GM12878 (cell line): ENCODE measurements around the gene CFAP70. TPM values are rescaled to one million over a fixed set of nuclear protein-coding genes. Genes with fewer than 3 reads are reported as not detected.

Source experiments
- ATAC-seq: fragments of 200-7000 bp; cut with Tn5 transposase; 3 replicates; pipeline ENCODE4 v1.9.1; 2020; ENCODE audit warnings: mild to moderate bottlenecking, moderate library complexity
- BruUV-seq: library from RNA; stranded (reverse); fragments of 400-500 nt; replicated peaks from 2 replicates; lab custom pipeline; 2021; lab: Mats Ljungman, UMichigan
- CTCF ChIA-PET: fragments of 300-600 bp; sonication (Branson Sonifier 250); formaldehyde crosslinking; extraction: SDS; loops from one replicate; lab custom pipeline; 2021; ENCODE audit warnings: inconsistent platforms; lab: Yijun Ruan, JAX
- POLR2A ChIA-PET: fragments of 350-600 bp; formaldehyde crosslinking; extraction: SDS; loops from one replicate; lab custom pipeline; 2021; ENCODE audit warnings: inconsistent platforms; lab: Charles Lee
- RAD21 ChIA-PET: fragments of 300-600 bp; sonication (Branson Sonifier 250); formaldehyde crosslinking; loops from one replicate; lab custom pipeline; 2023; ENCODE audit warnings: antibody characterized with exemption; ENCODE audit not compliant: unreplicated experiment; lab: Charles Lee
- SMC1A ChIA-PET: fragments of 300-600 bp; sonication (Branson Sonifier 250); formaldehyde crosslinking; loops from one replicate; lab custom pipeline; 2023; ENCODE audit not compliant: unreplicated experiment, uncharacterized antibody; lab: Charles Lee
- DNase-seq: peaks from one replicate; pipeline ENCODE4 v3.0.0-alpha.2; 2011; ENCODE audit warnings: low read depth, low spot score
- FAIRE-seq: peaks from 3 replicates; lab custom pipeline; 2011; peaks lifted over from hg19 to GRCh38; lab: Jason Lieb, UNC
- H2AFZ ChIP-seq: 2 replicates; pipeline ENCODE4 v1.6.0; 2011; ENCODE audit warnings: low read depth, low read length, control low read depth; ENCODE audit not compliant: control insufficient read depth
- H3K27ac ChIP-seq: 2 replicates; pipeline ENCODE4 v1.5.1; 2011; ENCODE audit warnings: control low read depth; ENCODE audit not compliant: control insufficient read depth, insufficient read depth
- H3K27me3 ChIP-seq, 2 experiments: replicated peaks in 1 of 2; 2 replicates each; pipeline versions ENCODE4 v1.6.0 to v1.6.1; 2011; ENCODE audit warnings: low read length in 1 of 2; ENCODE audit not compliant: control insufficient read depth in 2 of 2, insufficient read depth in 2 of 2
- H3K36me3 ChIP-seq, 2 experiments: 2 replicates each; pipeline ENCODE4 v1.5.1; 2011; ENCODE audit warnings: low read length in 1 of 2; ENCODE audit not compliant: control insufficient read depth in 2 of 2, insufficient read depth in 2 of 2
- H3K4me1 ChIP-seq: 2 replicates; pipeline ENCODE4 v1.6.1; 2011; ENCODE audit warnings: mild to moderate bottlenecking, low read length, moderate library complexity, mixed read lengths; ENCODE audit not compliant: control insufficient read depth, insufficient read depth
- H3K4me2 ChIP-seq: 2 replicates; pipeline ENCODE4 v1.6.0; 2011; ENCODE audit warnings: control low read depth; ENCODE audit not compliant: control insufficient read depth, insufficient read depth
- H3K4me3 ChIP-seq: fragments of 200-600 bp; sonication (generic); 2 replicates; pipeline ENCODE4 v1.5.1; 2016
- H3K79me2 ChIP-seq: 2 replicates; pipeline ENCODE4 v1.6.0; 2011; ENCODE audit warnings: low read length; ENCODE audit not compliant: control insufficient read depth, insufficient read depth
- H3K9ac ChIP-seq: 2 replicates; pipeline ENCODE4 v1.8.0; 2011; ENCODE audit warnings: low read length, control low read depth, mixed read lengths; ENCODE audit not compliant: control insufficient read depth, insufficient read depth
- H3K9me3 ChIP-seq: replicated peaks from 3 replicates; pipeline ENCODE4 v1.5.1; 2011; ENCODE audit warnings: mild to moderate bottlenecking, low read length; ENCODE audit not compliant: control insufficient read depth, insufficient read depth
- H4K20me1 ChIP-seq: 2 replicates; pipeline ENCODE4 v1.6.0; 2011; ENCODE audit not compliant: control insufficient read depth, insufficient read depth
- BRCA1 ChIP-seq: IDR thresholded peaks from 2 replicates; pipeline ENCODE4 v1.6.1; 2011; ENCODE audit warnings: low read depth, low read length, improper control_type of control experiment
- IKZF2 ChIP-seq, 2 experiments: fragments of 450-650 bp; IDR thresholded peaks; 2 replicates each; pipeline ENCODE4 v1.6.1; 2017; ENCODE audit warnings: mild to moderate bottlenecking in 2 of 2, moderate library complexity in 2 of 2
- SMAD1 ChIP-seq: fragments of 450-650 bp; IDR thresholded peaks from 2 replicates; pipeline ENCODE4 v1.6.1; 2018; ENCODE audit warnings: mild to moderate bottlenecking, low read depth; ENCODE audit not compliant: partially characterized antibody
- SMAD5 ChIP-seq: IDR thresholded peaks from 2 replicates; pipeline ENCODE4 v1.6.1; 2016; ENCODE audit warnings: antibody characterized with exemption, low read depth
- SPI1 ChIP-seq: IDR thresholded peaks from 2 replicates; pipeline ENCODE4 v1.6.1; 2011; ENCODE audit warnings: low read depth, mild to moderate bottlenecking, low read length, moderate library complexity, borderline replicate concordance; ENCODE audit not compliant: insufficient read depth
- SREBF1 ChIP-seq: IDR thresholded peaks from 2 replicates; pipeline ENCODE4 v1.6.1; 2012; ENCODE audit warnings: mild to moderate bottlenecking, low read length
- STAT1 ChIP-seq: fragments of 450-650 bp; conservative IDR thresholded peaks from 2 replicates; pipeline ENCODE4 v1.6.1; 2014; ENCODE audit warnings: antibody characterized with exemption, mild to moderate bottlenecking
- TARDBP ChIP-seq: IDR thresholded peaks from 2 replicates; pipeline ENCODE4 v1.6.1; 2016; ENCODE audit warnings: borderline replicate concordance
- TBL1XR1 ChIP-seq: IDR thresholded peaks from 2 replicates; pipeline ENCODE4 v1.6.1; 2012; ENCODE audit warnings: low read depth, low read length, improper control_type of control experiment
- ZNF622 ChIP-seq: fragments of 450-650 bp; IDR thresholded peaks from 2 replicates; pipeline ENCODE4 v1.6.1; 2017; ENCODE audit warnings: mild to moderate bottlenecking, inconsistent platforms
- WGBS: methylation state at CpG from one replicate; pipeline ENCODE4 v1.1.6; 2016; ENCODE audit warnings: low lambda C conversion rate; ENCODE audit not compliant: insufficient replicate concordance, insufficient coverage; ENCODE audit errors: missing lambda C conversion rate; 5-methylcytosine and 5-hydroxymethylcytosine counted together
- in situ Hi-C: fragments of 300-500 bp; cut with MboI; formaldehyde crosslinking; loops from 9 replicates; pipeline ENCODE4 v1.14.3; 2018; ENCODE audit warnings: mixed read lengths
- intact Hi-C: fragments of 100-400 bp; cut with micrococcal nuclease; formaldehyde crosslinking; loops from one replicate; pipeline ENCODE4 v1.14.2; 2022; ENCODE audit not compliant: unreplicated experiment
- polyA plus RNA-seq, 11 experiments: library from polyadenylated mRNA; depleted of rRNA in 4 of 11; unstranded in 6 of 11; stranded (reverse) in 5 of 11; fragments of >200 nt; fragmentation: Nextera tagmentation in 4 of 11; fragmentation: Illumina TruSeq in 1 of 11; extraction: Ambion mirVana in 4 of 11; extraction: Trizol in 1 of 11; gene quantifications; 1 replicate in 1 of 11; 2 replicates in 10 of 11; pipeline versions ENCODE4 v1.2.1 to v1.2.3, GENCODE V29; 2011 to 2016; ENCODE audit warnings: inconsistent platforms in 2 of 11, missing spikeins in 2 of 11, low read depth in 1 of 11
- total RNA-seq, 4 experiments: library from RNA; depleted of rRNA in 3 of 4; stranded (reverse); fragments of >200 nt in 3 of 4; fragmentation: Illumina TruSeq in 1 of 4; extraction: Trizol in 1 of 4; gene quantifications; 2 replicates each; pipeline versions ENCODE4 v1.2.1 to v1.2.3, GENCODE V29; 2013 to 2021
- TF ChIP-seq, protein P1 (sequence below): fragments of 450-650 bp; IDR thresholded peaks from 2 replicates; pipeline ENCODE4 v1.6.1; 2017; ENCODE audit warnings: mild to moderate bottlenecking
- TF ChIP-seq, protein P2 (sequence below): fragments of 450-650 bp; IDR thresholded peaks from 2 replicates; pipeline ENCODE4 v1.6.1; 2018; ENCODE audit warnings: borderline replicate concordance, mild to moderate bottlenecking; ENCODE audit not compliant: partially characterized antibody
- TF ChIP-seq, protein P3 (sequence below): fragments of 450-650 bp; IDR thresholded peaks from 2 replicates; pipeline ENCODE4 v1.6.1; 2017; ENCODE audit warnings: mild to moderate bottlenecking, moderate library complexity
- TF ChIP-seq, protein P4 (sequence below): fragments of 150-350 bp; IDR thresholded peaks from 2 replicates; pipeline ENCODE4 v1.6.1; 2014; ENCODE audit warnings: mild to moderate bottlenecking, low read depth, low read length

CFAP70 gene
- total and polyA plus RNA-seq, 10 of the 15 experiments (the other 5 are each of a cell fraction or from before 2014, with no cell fraction given), result 0.21 to 1.1 (median 0.42) TPM

DNA sequence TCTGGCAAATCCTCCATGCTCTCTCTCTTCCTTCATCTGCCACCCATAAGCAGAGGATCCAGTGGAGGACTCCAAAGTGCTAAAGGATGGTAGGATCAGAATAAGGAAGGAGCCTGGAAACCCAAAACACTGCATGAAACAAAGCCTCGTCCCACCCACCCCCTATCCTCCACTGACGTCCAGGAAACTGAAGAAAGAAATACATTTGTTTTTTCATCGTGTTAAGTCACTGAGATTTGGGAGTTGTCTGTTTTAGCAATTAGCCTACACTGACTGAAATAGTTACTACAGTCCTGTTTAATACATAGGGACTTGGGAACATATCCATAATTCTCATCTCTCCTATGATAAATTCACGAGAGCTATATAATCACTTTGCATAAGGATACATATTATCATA is 40.4 kb upstream of the CFAP70 start:
- intact Hi-C loops, result no loop called here
- H3K79me2 ChIP-seq, result peaks cover 20% of the 10 kb centered on the region
- in situ Hi-C loops, result no loop called here
- no peak for ATAC-seq
- H3K27me3 ChIP-seq, result no peaks in the 10 kb centered on the region
- no peak overlapping the region for H3K4me2 ChIP-seq
- no TSS peak for BruUV-seq
- FAIRE-seq, result no peak
- no peak overlapping the region for H3K27ac ChIP-seq
- ChIA-PET SMC1A (no interaction called here), CTCF (interaction anchor here (1.0 kb wide), 1 partner anchor 135 kb away, joined by 3 read pairs; no protein-coding TSS in a partner anchor), RAD21 (no interaction called here), POLR2A (interaction anchor here (0.5 kb wide), 1 partner anchor 138 kb away, joined by 3 read pairs; no protein-coding TSS in a partner anchor)
- DNase-seq, result no peak
- WGBS, result 88% methylated on average over 4 of the region's 4 CpGs
- H4K20me1 ChIP-seq, result no peaks in the 10 kb centered on the region
- peaks cover 4 to 23% of the 10 kb centered on the region in 2 experiments for H3K36me3 ChIP-seq
- H3K9ac ChIP-seq, result no peak overlapping the region
- no peak overlapping the region for H3K4me3 ChIP-seq
- no peaks in the 10 kb centered on the region; the same call in 2 of the 3 replicates for H3K9me3 ChIP-seq
- H2AFZ ChIP-seq, result no peak overlapping the region
- H3K4me1 ChIP-seq, result no peaks in the 10 kb centered on the region
- no peak for TF ChIP-seq TBL1XR1
- TF ChIP-seq SMAD1, result no peak
- TF ChIP-seq, protein P1, sequence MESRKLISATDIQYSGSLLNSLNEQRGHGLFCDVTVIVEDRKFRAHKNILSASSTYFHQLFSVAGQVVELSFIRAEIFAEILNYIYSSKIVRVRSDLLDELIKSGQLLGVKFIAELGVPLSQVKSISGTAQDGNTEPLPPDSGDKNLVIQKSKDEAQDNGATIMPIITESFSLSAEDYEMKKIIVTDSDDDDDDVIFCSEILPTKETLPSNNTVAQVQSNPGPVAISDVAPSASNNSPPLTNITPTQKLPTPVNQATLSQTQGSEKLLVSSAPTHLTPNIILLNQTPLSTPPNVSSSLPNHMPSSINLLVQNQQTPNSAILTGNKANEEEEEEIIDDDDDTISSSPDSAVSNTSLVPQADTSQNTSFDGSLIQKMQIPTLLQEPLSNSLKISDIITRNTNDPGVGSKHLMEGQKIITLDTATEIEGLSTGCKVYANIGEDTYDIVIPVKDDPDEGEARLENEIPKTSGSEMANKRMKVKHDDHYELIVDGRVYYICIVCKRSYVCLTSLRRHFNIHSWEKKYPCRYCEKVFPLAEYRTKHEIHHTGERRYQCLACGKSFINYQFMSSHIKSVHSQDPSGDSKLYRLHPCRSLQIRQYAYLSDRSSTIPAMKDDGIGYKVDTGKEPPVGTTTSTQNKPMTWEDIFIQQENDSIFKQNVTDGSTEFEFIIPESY, result no peak
- no peak for TF ChIP-seq SPI1
- TF ChIP-seq, protein P2, sequence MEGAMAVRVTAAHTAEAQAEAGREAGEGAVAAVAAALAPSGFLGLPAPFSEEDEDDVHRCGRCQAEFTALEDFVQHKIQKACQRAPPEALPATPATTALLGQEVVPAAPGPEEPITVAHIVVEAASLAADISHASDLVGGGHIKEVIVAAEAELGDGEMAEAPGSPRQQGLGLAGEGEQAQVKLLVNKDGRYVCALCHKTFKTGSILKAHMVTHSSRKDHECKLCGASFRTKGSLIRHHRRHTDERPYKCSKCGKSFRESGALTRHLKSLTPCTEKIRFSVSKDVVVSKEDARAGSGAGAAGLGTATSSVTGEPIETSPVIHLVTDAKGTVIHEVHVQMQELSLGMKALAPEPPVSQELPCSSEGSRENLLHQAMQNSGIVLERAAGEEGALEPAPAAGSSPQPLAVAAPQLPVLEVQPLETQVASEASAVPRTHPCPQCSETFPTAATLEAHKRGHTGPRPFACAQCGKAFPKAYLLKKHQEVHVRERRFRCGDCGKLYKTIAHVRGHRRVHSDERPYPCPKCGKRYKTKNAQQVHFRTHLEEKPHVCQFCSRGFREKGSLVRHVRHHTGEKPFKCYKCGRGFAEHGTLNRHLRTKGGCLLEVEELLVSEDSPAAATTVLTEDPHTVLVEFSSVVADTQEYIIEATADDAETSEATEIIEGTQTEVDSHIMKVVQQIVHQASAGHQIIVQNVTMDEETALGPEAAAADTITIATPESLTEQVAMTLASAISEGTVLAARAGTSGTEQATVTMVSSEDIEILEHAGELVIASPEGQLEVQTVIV, result no peak
- TF ChIP-seq, protein P3, sequence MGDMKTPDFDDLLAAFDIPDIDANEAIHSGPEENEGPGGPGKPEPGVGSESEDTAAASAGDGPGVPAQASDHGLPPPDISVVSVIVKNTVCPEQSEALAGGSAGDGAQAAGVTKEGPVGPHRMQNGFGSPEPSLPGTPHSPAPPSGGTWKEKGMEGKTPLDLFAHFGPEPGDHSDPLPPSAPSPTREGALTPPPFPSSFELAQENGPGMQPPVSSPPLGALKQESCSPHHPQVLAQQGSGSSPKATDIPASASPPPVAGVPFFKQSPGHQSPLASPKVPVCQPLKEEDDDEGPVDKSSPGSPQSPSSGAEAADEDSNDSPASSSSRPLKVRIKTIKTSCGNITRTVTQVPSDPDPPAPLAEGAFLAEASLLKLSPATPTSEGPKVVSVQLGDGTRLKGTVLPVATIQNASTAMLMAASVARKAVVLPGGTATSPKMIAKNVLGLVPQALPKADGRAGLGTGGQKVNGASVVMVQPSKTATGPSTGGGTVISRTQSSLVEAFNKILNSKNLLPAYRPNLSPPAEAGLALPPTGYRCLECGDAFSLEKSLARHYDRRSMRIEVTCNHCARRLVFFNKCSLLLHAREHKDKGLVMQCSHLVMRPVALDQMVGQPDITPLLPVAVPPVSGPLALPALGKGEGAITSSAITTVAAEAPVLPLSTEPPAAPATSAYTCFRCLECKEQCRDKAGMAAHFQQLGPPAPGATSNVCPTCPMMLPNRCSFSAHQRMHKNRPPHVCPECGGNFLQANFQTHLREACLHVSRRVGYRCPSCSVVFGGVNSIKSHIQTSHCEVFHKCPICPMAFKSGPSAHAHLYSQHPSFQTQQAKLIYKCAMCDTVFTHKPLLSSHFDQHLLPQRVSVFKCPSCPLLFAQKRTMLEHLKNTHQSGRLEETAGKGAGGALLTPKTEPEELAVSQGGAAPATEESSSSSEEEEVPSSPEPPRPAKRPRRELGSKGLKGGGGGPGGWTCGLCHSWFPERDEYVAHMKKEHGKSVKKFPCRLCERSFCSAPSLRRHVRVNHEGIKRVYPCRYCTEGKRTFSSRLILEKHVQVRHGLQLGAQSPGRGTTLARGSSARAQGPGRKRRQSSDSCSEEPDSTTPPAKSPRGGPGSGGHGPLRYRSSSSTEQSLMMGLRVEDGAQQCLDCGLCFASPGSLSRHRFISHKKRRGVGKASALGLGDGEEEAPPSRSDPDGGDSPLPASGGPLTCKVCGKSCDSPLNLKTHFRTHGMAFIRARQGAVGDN, result no peak
- no peak for TF ChIP-seq BRCA1
- TF ChIP-seq SMAD5, result no peak
- TF ChIP-seq STAT1, result no peak
- no peak for TF ChIP-seq SREBF1
- no peak for TF ChIP-seq IKZF2 (IDR thresholded peaks at IDR 0.05)
- no peak for TF ChIP-seq TARDBP
- TF ChIP-seq, protein P4, sequence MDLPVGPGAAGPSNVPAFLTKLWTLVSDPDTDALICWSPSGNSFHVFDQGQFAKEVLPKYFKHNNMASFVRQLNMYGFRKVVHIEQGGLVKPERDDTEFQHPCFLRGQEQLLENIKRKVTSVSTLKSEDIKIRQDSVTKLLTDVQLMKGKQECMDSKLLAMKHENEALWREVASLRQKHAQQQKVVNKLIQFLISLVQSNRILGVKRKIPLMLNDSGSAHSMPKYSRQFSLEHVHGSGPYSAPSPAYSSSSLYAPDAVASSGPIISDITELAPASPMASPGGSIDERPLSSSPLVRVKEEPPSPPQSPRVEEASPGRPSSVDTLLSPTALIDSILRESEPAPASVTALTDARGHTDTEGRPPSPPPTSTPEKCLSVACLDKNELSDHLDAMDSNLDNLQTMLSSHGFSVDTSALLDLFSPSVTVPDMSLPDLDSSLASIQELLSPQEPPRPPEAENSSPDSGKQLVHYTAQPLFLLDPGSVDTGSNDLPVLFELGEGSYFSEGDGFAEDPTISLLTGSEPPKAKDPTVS, result no peak
- TF ChIP-seq ZNF622, result no peak
